Measurements from ENCODE around the gene IGLON5.

- TF ChIP-seq CTCF (IDR thresholded peaks at IDR 0.05 in 4 of 5, conservative IDR thresholded peaks at IDR 0.05 in 1 of 5): no peak
- no peak for TF ChIP-seq POLR2A (IDR thresholded peaks at IDR 0.05)
These were observed 40.4 kb upstream of the IGLON5 start for GRCh38 chr19:51271067-51271466.
